Mucosa of descending colon (tissue), 3 donors: ENCODE results near the gene QRFPR. TPM values are rescaled to one million over a fixed set of nuclear protein-coding genes. Genes with fewer than 3 reads are reported as not detected.
A peak's percentile ranks its signal among the peaks of the same experiment; 100 is the strongest.

Experiments used
- ATAC-seq: fragments of 200-7000 bp; cut with Tn5 transposase; one replicate; pipeline ENCODE4 v1.9.1; 2020; ENCODE audit warnings: mild to moderate bottlenecking, moderate library complexity
- DNase-seq, 3 donors: peaks; one replicate each; pipeline ENCODE4 v3.0.0-alpha.2; 2020
- H3K36me3 ChIP-seq: fragments of 200-600 bp; one replicate; pipeline ENCODE4 v1.8.0; 2021; ENCODE audit warnings: low read depth, mild to moderate bottlenecking
- H3K4me1 ChIP-seq: fragments of 200-600 bp; one replicate; pipeline ENCODE4 v1.8.0; 2021; ENCODE audit warnings: low read depth, mild to moderate bottlenecking
- H3K4me3 ChIP-seq: fragments of 200-600 bp; one replicate; pipeline ENCODE4 v1.8.0; 2021; ENCODE audit warnings: mild to moderate bottlenecking
- H3K9me3 ChIP-seq: fragments of 200-600 bp; one replicate; pipeline ENCODE4 v1.8.0; 2021; ENCODE audit warnings: mild to moderate bottlenecking
- CTCF ChIP-seq: fragments of 200-600 bp; IDR thresholded peaks from one replicate; pipeline ENCODE4 v1.8.0; 2022; ENCODE audit warnings: antibody characterized with exemption, mild to moderate bottlenecking
- intact Hi-C, 2 donors: fragments of 100-400 bp; cut with DNase I in 1 of 2; cut with micrococcal nuclease in 1 of 2; formaldehyde crosslinking; loops; one replicate each; pipeline versions ENCODE4 v1.11.0 to v1.11.1; 2022; cut with DNase I, micrococcal nuclease
- total RNA-seq, 3 donors: library from RNA; stranded (reverse); fragmentation: NEBNext Ultra II Directional in 2 of 3; extraction: Animal tissue kit (Norgen Biotek cat#: 25700) in 2 of 3; gene quantifications; one replicate each; pipeline versions ENCODE4 v1.2.1 to v1.2.4, GENCODE V29; 2021 to 2023
- donor health status: DM: no; HTN: no; CAD: no; lungs with moderate emphysema.
- donor health status: DM: no; HTN: no; CAD: no.
- donor health status: DM: no; HTN: yes; CAD: no.

The QRFPR gene
- total RNA-seq, 3 donors from 2014 or later: not detected

DNA sequence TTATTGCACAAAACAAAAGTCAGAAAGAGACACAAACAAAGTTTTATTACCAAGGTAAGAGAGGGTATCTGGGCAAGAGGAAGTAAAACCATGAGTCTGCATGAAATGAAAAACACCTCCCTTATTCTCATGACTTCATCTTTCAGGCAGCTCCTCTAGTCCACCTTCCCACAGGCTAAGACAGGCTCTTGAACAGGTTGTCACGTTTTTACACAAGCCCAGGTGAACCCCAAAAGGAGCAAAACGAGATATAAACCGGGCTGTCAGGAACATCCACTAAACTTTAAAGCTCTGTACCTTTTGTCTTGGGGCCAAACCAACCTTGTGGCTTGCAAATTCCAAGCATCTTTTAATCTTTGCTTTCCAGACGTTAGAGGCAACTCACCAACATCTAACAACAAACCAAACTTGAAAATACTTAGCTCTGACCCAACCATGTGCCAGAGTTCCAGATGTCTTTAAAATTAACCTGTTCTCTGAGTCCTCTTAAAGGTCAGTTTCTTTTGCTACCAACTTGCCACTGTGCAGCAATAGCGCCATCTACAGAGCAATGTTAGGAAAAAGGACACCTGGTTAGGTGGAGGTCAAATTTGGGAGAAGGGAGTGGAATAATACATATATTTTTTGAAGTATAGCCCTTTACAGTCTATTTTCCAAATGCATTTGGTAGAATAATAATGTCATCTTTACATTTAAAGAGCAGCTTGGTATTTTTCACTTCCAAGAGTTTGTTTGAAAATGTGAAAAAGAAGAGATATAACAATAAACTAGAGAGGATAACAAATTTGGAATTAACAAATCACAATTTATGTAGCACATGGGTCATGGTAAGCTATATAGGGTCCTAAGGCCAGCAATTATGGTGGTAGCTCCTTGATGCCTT is 73.1 kb downstream of the QRFPR start:
- H3K9me3 ChIP-seq: no peaks in the 10 kb centered on the region
- DNase-seq: peak in 1 of 3 donors; percentile 65
- no peak overlapping the region for H3K4me3 ChIP-seq
- peaks cover 12% of the 10 kb centered on the region for H3K4me1 ChIP-seq
- peak; percentile 48 for TF ChIP-seq CTCF
- peak; percentile 76 for ATAC-seq
- intact Hi-C loops: no loop called here
- no peaks in the 10 kb centered on the region for H3K36me3 ChIP-seq

- no peak for TF ChIP-seq CTCF
- intact Hi-C loops: no loop called here
- no peak overlapping the region for H3K4me3 ChIP-seq
- ATAC-seq (no peak), DNase-seq (no peak)
- no peaks in the 10 kb centered on the region for H3K9me3 ChIP-seq
- peaks cover 12% of the 10 kb centered on the region for H3K4me1 ChIP-seq
- H3K36me3 ChIP-seq: no peaks in the 10 kb centered on the region
Measured at GRCh38 chr4:121306931-121307330, 73.9 kb downstream of the QRFPR start.

GRCh38 chr4:121304893-121305292 is 75.9 kb downstream of the QRFPR start:
- Histone ChIP-seq H3K4me3 (no peak overlapping the region), H3K4me1 (peaks cover 12% of the 10 kb centered on the region), H3K36me3 (no peaks in the 10 kb centered on the region), H3K9me3 (no peaks in the 10 kb centered on the region)
- ATAC-seq (peak; percentile 86), DNase-seq (peak in 1 of 3 donors; percentile 37)
- no peak for TF ChIP-seq CTCF
- intact Hi-C loops: no loop called here

DNA sequence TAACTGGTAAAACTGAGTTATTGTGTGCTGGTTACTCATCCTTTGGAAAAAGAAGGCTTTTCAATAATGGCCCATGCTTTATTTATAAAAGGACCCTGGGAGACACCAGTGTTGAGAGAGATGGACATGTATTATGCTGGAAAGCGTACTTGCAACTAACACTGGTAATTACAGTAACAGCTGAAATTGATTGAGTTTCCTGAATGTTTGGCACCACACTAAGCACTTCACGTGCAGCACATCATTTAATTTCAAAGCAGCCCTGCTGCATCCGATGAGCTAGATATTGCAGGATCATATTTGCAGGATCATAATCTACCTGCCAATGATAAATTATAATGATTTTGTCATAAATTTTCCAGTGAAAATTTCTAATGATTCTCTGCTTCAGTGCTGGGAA is 81.5 kb downstream of the QRFPR start:
- Histone ChIP-seq H3K4me1 (peaks cover 9% of the 10 kb centered on the region), H3K9me3 (no peaks in the 10 kb centered on the region), H3K36me3 (no peaks in the 10 kb centered on the region), H3K4me3 (no peak overlapping the region)
- ATAC-seq: no peak
- DNase-seq: no peak
- intact Hi-C loops: no loop called here
- no peak for TF ChIP-seq CTCF

- DNase-seq: no peak
- H3K9me3 ChIP-seq: no peaks in the 10 kb centered on the region
- no peaks in the 10 kb centered on the region for H3K36me3 ChIP-seq
- intact Hi-C loops: no loop called here
- no peaks in the 10 kb centered on the region for H3K4me1 ChIP-seq
- no peak overlapping the region for H3K4me3 ChIP-seq
- TF ChIP-seq CTCF: no peak
- no peak for ATAC-seq
Measured at GRCh38 chr4:121283319-121283718, 97.5 kb downstream of the QRFPR start.
